ENCODE measurements around the gene TMC8. TPM values are rescaled to one million over a fixed set of nuclear protein-coding genes. Genes with fewer than 3 reads are reported as not detected.

Gene TMC8
- total RNA-seq, 6 donors from 2014 or later = 10.8 to 65.0 (median 33.8) TPM

DNA sequence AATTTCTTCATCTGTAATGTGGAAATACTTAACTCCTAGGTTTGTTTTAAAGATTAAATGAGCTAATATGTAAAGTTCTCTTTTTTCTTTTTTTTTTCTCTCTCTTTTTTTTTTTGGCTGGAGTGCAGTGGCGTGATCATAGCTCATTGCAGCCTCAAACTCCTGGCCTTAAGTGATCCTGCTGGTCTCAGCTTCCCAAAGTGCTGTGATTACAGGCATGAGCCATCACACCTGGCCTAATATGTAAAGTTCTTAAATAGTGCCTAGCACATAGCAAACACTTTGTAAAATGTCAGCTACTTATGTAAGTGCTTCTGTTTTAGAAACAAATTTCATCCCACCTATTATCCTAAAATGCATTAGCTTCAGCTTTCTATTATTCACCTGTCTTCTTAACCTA is 42.0 kb upstream of the TMC8 start:
- Histone ChIP-seq H3K9me3 (no peaks in the 10 kb centered on the region), H3K27ac (no peak overlapping the region), H3K4me3 (no peak overlapping the region), H3K4me1 (no peaks in the 10 kb centered on the region), H3K27me3 (no peaks in the 10 kb centered on the region), H3K36me3 (peaks cover 3 to 76% (median 42%) of the 10 kb centered on the region in 4 donors)
- DNase-seq (no peak), ATAC-seq (ENCODE audit: low FRiP score in 2 of 2) (no peak)
- WGBS, 2 donors = 55 to 90% methylated on average over 1 of the region's 1 CpG
- TF ChIP-seq, protein P1, sequence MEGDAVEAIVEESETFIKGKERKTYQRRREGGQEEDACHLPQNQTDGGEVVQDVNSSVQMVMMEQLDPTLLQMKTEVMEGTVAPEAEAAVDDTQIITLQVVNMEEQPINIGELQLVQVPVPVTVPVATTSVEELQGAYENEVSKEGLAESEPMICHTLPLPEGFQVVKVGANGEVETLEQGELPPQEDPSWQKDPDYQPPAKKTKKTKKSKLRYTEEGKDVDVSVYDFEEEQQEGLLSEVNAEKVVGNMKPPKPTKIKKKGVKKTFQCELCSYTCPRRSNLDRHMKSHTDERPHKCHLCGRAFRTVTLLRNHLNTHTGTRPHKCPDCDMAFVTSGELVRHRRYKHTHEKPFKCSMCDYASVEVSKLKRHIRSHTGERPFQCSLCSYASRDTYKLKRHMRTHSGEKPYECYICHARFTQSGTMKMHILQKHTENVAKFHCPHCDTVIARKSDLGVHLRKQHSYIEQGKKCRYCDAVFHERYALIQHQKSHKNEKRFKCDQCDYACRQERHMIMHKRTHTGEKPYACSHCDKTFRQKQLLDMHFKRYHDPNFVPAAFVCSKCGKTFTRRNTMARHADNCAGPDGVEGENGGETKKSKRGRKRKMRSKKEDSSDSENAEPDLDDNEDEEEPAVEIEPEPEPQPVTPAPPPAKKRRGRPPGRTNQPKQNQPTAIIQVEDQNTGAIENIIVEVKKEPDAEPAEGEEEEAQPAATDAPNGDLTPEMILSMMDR (IDR thresholded peaks at IDR 0.05) = no peak
- TF ChIP-seq POLR2AphosphoS5 (IDR thresholded peaks at IDR 0.05) (no peak), POLR2A (IDR thresholded peaks at IDR 0.05) (no peak)

DNA sequence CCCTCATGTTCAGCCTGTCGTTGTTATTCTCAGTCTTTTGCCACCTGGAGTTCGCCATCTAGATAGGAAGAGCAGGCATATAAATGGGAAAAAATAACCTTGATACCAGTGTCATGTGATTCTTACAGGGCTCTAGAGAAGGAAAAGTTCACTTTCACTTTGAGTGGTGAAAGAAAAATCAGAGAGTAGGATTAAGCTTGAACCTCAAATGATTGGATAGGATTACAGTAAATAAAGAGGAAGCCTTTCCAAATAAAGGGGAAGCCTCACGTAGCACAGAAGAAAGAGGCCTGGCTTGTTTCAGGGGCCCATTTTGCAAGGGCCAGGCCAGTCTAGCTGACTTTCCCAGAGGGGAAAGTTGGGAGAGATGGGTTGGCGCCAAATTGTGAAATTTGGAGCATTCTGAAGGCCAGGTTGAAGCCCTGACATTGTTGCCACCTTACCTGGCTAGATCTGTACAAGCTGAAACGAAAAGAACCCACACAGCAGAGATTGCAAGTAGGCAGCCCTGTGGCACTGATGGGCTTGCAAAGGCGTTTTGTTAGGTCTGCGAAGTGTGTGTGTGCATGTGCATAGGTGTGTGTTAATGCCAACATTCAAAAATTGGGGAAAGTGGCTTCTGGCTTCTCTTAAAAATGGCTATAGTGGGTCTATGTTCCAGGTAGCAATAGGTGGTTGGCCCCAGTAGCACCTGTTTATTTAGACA is 40.8 kb upstream of the TMC8 start:
- H3K36me3 ChIP-seq = peaks cover 6 to 85% (median 50%) of the 10 kb centered on the region in 4 donors
- peak in 1 of 2 donors; percentile 55 for ATAC-seq (ENCODE audit: low FRiP score in 2 of 2)

DNA sequence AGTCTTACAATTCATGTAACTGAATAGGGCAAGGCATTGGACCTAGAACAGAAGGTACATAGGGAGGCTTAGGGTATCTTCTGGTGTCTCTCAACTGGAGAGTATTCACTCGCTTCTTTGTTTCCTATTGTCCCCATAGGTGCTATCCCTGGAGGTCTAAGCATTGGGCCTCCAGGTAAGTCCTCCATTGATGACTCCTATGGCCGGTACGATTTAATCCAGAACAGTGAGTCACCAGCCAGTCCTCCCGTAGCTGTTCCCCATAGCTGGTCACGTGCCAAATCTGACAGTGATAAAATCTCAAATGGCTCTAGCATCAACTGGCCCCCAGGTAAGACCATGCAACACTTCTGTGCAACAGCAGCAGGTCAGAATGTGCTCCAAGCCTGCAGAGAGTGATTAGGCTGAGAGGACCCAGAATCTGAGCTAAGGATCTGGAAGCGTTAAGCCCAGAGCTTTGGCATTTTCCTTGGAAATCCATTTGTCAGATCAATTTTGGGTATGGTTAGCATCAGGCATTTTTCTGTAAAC is 37.7 kb upstream of the TMC8 start:
- no peak overlapping the region for H3K4me3 ChIP-seq
- H3K36me3 ChIP-seq = peaks cover 14 to 97% (median 60%) of the 10 kb centered on the region in 4 donors
- no peak for DNase-seq
- H3K27me3 ChIP-seq = no peaks in the 10 kb centered on the region
- TF ChIP-seq POLR2AphosphoS5 (IDR thresholded peaks at IDR 0.05) (no peak), POLR2A (IDR thresholded peaks at IDR 0.05) (no peak), EP300 (IDR thresholded peaks at IDR 0.05) (no peak)
- TF ChIP-seq, protein P1 (IDR thresholded peaks at IDR 0.05) = no peak
- no peaks in the 10 kb centered on the region for H3K4me1 ChIP-seq
- ATAC-seq (ENCODE audit: low FRiP score in 2 of 2) = no peak
- H3K27ac ChIP-seq = no peak overlapping the region
- 96% methylated on average over 5 to 6 of the region's 6 CpGs for WGBS, 2 donors
- no peaks in the 10 kb centered on the region for H3K9me3 ChIP-seq

More for the DNA sequence above, 40.8 kb upstream of the TMC8 start:
- DNase-seq = no peak
- H3K27me3 ChIP-seq = no peaks in the 10 kb centered on the region
- H3K4me1 ChIP-seq = no peaks in the 10 kb centered on the region
- no peak for TF ChIP-seq POLR2AphosphoS5 (IDR thresholded peaks at IDR 0.05)
- TF ChIP-seq, protein P1 (IDR thresholded peaks at IDR 0.05) = no peak
- TF ChIP-seq EP300 (IDR thresholded peaks at IDR 0.05) = no peak
- TF ChIP-seq POLR2A (IDR thresholded peaks at IDR 0.05) = no peak
- no peak overlapping the region for H3K27ac ChIP-seq
- 75 to 78% methylated on average over 7 of the region's 7 CpGs for WGBS, 2 donors
- H3K9me3 ChIP-seq = no peaks in the 10 kb centered on the region
- no peak overlapping the region for H3K4me3 ChIP-seq

DNA sequence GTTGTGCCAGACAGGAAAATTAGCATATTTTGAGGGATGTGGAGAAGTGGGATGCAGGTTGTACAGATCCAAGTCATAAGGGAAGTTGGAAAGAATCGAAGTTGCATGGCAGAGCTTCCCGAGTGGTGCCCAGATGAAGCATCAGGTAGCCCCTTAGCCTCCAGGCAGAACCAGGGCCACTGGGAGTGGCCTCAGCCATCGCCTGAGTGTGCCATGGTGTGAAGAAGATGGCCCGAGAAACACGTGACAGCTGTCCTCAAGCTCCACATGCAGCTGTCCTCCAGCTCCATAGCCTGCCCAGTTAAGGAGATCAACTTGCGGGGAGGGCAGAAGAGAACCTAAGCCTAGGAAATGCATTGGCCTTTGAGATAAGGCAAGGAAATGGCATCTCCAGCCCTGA is 35.5 kb upstream of the TMC8 start:
- H3K36me3 ChIP-seq = peaks cover 16 to 99% (median 73%) of the 10 kb centered on the region in 4 donors
- H3K27ac ChIP-seq = no peak overlapping the region
- H3K4me3 ChIP-seq = no peak overlapping the region
- H3K9me3 ChIP-seq = no peaks in the 10 kb centered on the region
- ATAC-seq (ENCODE audit: low FRiP score in 2 of 2) (no peak), DNase-seq (no peak)
- H3K4me1 ChIP-seq = no peaks in the 10 kb centered on the region
- TF ChIP-seq POLR2A (IDR thresholded peaks at IDR 0.05) (no peak), POLR2AphosphoS5 (IDR thresholded peaks at IDR 0.05) (no peak), EP300 (IDR thresholded peaks at IDR 0.05) (no peak)
- TF ChIP-seq, protein P1 (IDR thresholded peaks at IDR 0.05) = no peak
- WGBS, 2 donors = 87 to 93% methylated on average over 5 to 6 of the region's 6 CpGs
- no peaks in the 10 kb centered on the region for H3K27me3 ChIP-seq

Measured in upper lobe of left lung (tissue), 6 donors.